IMR-90 (cell line): Measurements from ENCODE around the gene CUBN.

Experiments
- CTCF ChIP-seq: conservative IDR thresholded peaks from 2 replicates; pipeline ENCODE4 v1.5.1; 2012; ENCODE audit warnings: mild to moderate bottlenecking, low read depth, low read length, improper control_type of control experiment
- POLR2A ChIP-seq: IDR thresholded peaks from 2 replicates; pipeline ENCODE4 v1.6.1; 2012; ENCODE audit warnings: mild to moderate bottlenecking, low read depth, low read length

- no peak for TF ChIP-seq CTCF
- no peak for TF ChIP-seq POLR2A
Observed at GRCh38 chr10:16865766-16866165, 263.8 kb downstream of the CUBN start.
